Pancreas (tissue), 10 donors: ENCODE results near the gene KDM6A. TPM values are rescaled to one million over a fixed set of nuclear protein-coding genes. Genes with fewer than 3 reads are reported as not detected.

Experiments
- ATAC-seq, 4 donors: fragments of 200-7000 bp; cut with Tn5 transposase; one replicate each; pipeline versions ENCODE4 v1.8.0 to v1.9.1; 2020; ENCODE audit warnings: mild to moderate bottlenecking in 4 of 4, moderate library complexity in 4 of 4
- DNase-seq, 6 donors: peaks; one replicate each; pipeline ENCODE4 v3.0.0-alpha.2; 2020
- FAIRE-seq: peaks from 2 replicates; lab custom pipeline; 2012; peaks lifted over from hg19 to GRCh38; lab: Jason Lieb, UNC
- H3K27ac ChIP-seq, 4 donors: fragments of 200-600 bp; sonication (generic); 1 replicate in 3 of 4; 2 replicates in 1 of 4; pipeline versions ENCODE4 v1.5.0 to v1.8.0; 2020
- H3K27me3 ChIP-seq, 4 donors: fragments of 200-600 bp; one replicate each; pipeline ENCODE4 v1.8.0; 2021
- H3K36me3 ChIP-seq, 3 donors: fragments of 200-600 bp; sonication (generic) in 1 of 3; one replicate each; pipeline versions ENCODE4 v1.5.0 to v1.8.0; 2020 to 2021
- H3K4me1 ChIP-seq, 3 donors: fragments of 200-600 bp; one replicate each; pipeline ENCODE4 v1.8.0; 2021
- H3K4me3 ChIP-seq, 4 donors: fragments of 200-600 bp; sonication (generic) in 2 of 4; one replicate each; pipeline versions ENCODE4 v1.5.0 to v1.8.0; 2020 to 2021
- H3K9me3 ChIP-seq, 4 donors: fragments of 200-600 bp; one replicate each; pipeline ENCODE4 v1.8.0; 2021
- CTCF ChIP-seq, 4 donors: fragments of 200-600 bp; sonication (generic) in 3 of 4; IDR thresholded peaks; one replicate each; pipeline versions ENCODE4 v1.5.0 to v1.8.0; 2021; ENCODE audit warnings: antibody characterized with exemption in 4 of 4
- WGBS, 2 donors: extraction: QIAGEN DNeasy Blood & Tissue Kit; methylation state at CpG; one replicate each; pipeline ENCODE4 v1.1.7; 2013; 5-methylcytosine and 5-hydroxymethylcytosine counted together
- intact Hi-C, 3 donors: fragments of 100-400 bp; cut with DNase I; formaldehyde crosslinking; loops; one replicate each; pipeline versions ENCODE4 v1.11.1 to v1.14.2; 2022
- polyA plus RNA-seq, 2 donors: library from polyadenylated mRNA; stranded (reverse); fragments of 200-250 nt; gene quantifications; one replicate each; pipeline ENCODE4 v1.2.3, GENCODE V29; 2013
- total RNA-seq, 6 donors: library from RNA; stranded (reverse); fragmentation: NEBNext Ultra II Directional in 4 of 6; extraction: Animal tissue kit (Norgen Biotek cat#: 25700) in 4 of 6; gene quantifications; one replicate each; pipeline versions ENCODE4 v1.2.1 to v1.2.4, GENCODE V29; 2021 to 2023
- donor health status: healthy with polysubstance abuse.
- donor health status: DM: no; HTN: no; CAD: no; lungs with moderate emphysema.
- donor health status: DM: no; HTN: no; CAD: no.
- donor health status: control.
- donor health status: control.
- donor health status: Bipolar disorder and iron deficiency.
- donor health status: DM: yes; HTN: yes; CAD: no.
- donor health status: DM: no; HTN: no; CAD: no.
- donor health status: DM: no; HTN: no; CAD: no.
- donor health status: DM: yes; HTN: yes; CAD: no.

The KDM6A gene
- total and polyA plus RNA-seq, 8 donors = 5.5 to 27.5 (median 16.3) TPM

- no peak overlapping the region for H3K27ac ChIP-seq
- intact Hi-C loops = no loop called here
- no peak overlapping the region for H3K4me3 ChIP-seq
- DNase-seq = no peak
- TF ChIP-seq CTCF (IDR thresholded peaks at IDR 0.05) = no peak
- WGBS, 2 donors = 53 to 55% methylated on average over 2 of the region's 2 CpGs
- no peak for FAIRE-seq
- H3K27me3 ChIP-seq = no peaks in the 10 kb centered on the region
- H3K4me1 ChIP-seq = peaks cover 8 to 15% (median 10%) of the 10 kb centered on the region in 3 donors
- H3K9me3 ChIP-seq = no peaks in the 10 kb centered on the region
- H3K36me3 ChIP-seq = no peaks in the 10 kb centered on the region
- ATAC-seq = no peak
These were observed 99.1 kb downstream of the KDM6A start for GRCh38 chrX:44972132-44972531.

- Histone ChIP-seq H3K9me3 (no peaks in the 10 kb centered on the region), H3K27me3 (no peaks in the 10 kb centered on the region), H3K4me3 (no peak overlapping the region), H3K27ac (no peak overlapping the region), H3K36me3 (no peaks in the 10 kb centered on the region), H3K4me1 (peaks cover 8 to 15% (median 10%) of the 10 kb centered on the region in 3 donors)
- intact Hi-C loops = no loop called here
- 98 to 99% methylated on average over 5 of the region's 5 CpGs for WGBS, 2 donors
- DNase-seq (no peak), FAIRE-seq (no peak), ATAC-seq (no peak)
- TF ChIP-seq CTCF (IDR thresholded peaks at IDR 0.05) = no peak
These were observed 100.5 kb downstream of the KDM6A start for GRCh38 chrX:44973420-44973932.

GRCh38 chrX:44974451-44974850, 101.5 kb downstream of the KDM6A start:
- TF ChIP-seq CTCF (IDR thresholded peaks at IDR 0.05) = no peak
- Histone ChIP-seq H3K4me3 (no peak overlapping the region), H3K27ac (no peak overlapping the region), H3K4me1 (peaks cover 8 to 15% (median 10%) of the 10 kb centered on the region in 3 donors), H3K27me3 (no peaks in the 10 kb centered on the region), H3K36me3 (no peaks in the 10 kb centered on the region), H3K9me3 (no peaks in the 10 kb centered on the region)
- no peak for FAIRE-seq
- WGBS, 2 donors = 42 to 45% methylated on average over 2 of the region's 2 CpGs
- intact Hi-C loops = no loop called here
- DNase-seq = no peak
- peak in 2 of 4 donors; percentile 44 to 54 for ATAC-seq

GRCh38 chrX:44975666-44976263, 102.8 kb downstream of the KDM6A start:
- intact Hi-C loops = no loop called here
- no peak for DNase-seq
- Histone ChIP-seq H3K36me3 (no peaks in the 10 kb centered on the region), H3K9me3 (no peaks in the 10 kb centered on the region), H3K27ac (no peak overlapping the region), H3K4me3 (no peak overlapping the region), H3K27me3 (no peaks in the 10 kb centered on the region), H3K4me1 (peaks cover 3 to 8% (median 5%) of the 10 kb centered on the region in 3 donors)
- no peak for TF ChIP-seq CTCF (IDR thresholded peaks at IDR 0.05)
- no peak for FAIRE-seq
- no peak for ATAC-seq

- no peak for FAIRE-seq
- ATAC-seq = no peak
- WGBS, 2 donors = 97 to 100% methylated on average over 3 of the region's 3 CpGs
- intact Hi-C loops = no loop called here
- TF ChIP-seq CTCF (IDR thresholded peaks at IDR 0.05) = no peak
- peaks cover 0 to 3% (median 0%) of the 10 kb centered on the region in 3 donors for H3K4me1 ChIP-seq
- no peak overlapping the region for H3K4me3 ChIP-seq
- H3K36me3 ChIP-seq = no peaks in the 10 kb centered on the region
- no peaks in the 10 kb centered on the region for H3K9me3 ChIP-seq
- DNase-seq = no peak
- no peaks in the 10 kb centered on the region for H3K27me3 ChIP-seq
- no peak overlapping the region for H3K27ac ChIP-seq
These were observed 106.0 kb downstream of the KDM6A start for GRCh38 chrX:44978976-44979375.
